Psoas muscle (tissue), 8 donors: ENCODE data around the gene UPK3A. TPM values are rescaled to one million over a fixed set of nuclear protein-coding genes. Genes with fewer than 3 reads are reported as not detected.

Source experiments
- ATAC-seq, 4 donors: fragments of 200-7000 bp; cut with Tn5 transposase; one replicate each; pipeline ENCODE4 v1.9.1; 2020; ENCODE audit warnings: moderate library complexity in 3 of 4, mild to moderate bottlenecking in 2 of 4
- DNase-seq, 2 donors: peaks; one replicate each; pipeline ENCODE4 v3.0.0-alpha.2; 2020
- H3K27ac ChIP-seq: fragments of 200-600 bp; one replicate; pipeline ENCODE4 v1.8.0; 2022
- H3K27me3 ChIP-seq, 3 donors: fragments of 200-600 bp in 1 of 3; one replicate each; pipeline versions ENCODE4 v1.6.1 to v1.8.0; 2013 to 2022; ENCODE audit warnings: low read length in 2 of 3, mild to moderate bottlenecking in 2 of 3, moderate library complexity in 1 of 3; ENCODE audit not compliant: insufficient read depth in 3 of 3
- H3K36me3 ChIP-seq, 2 donors: fragments of 200-600 bp in 1 of 2; one replicate each; pipeline versions ENCODE4 v1.6.1 to v1.8.0; 2013 to 2022; ENCODE audit warnings: low read depth in 1 of 2, mild to moderate bottlenecking in 1 of 2, moderate library complexity in 1 of 2; ENCODE audit not compliant: insufficient read depth in 1 of 2
- H3K4me1 ChIP-seq: fragments of 200-600 bp; one replicate; pipeline ENCODE4 v1.8.0; 2022
- H3K4me3 ChIP-seq: fragments of 200-600 bp; one replicate; pipeline ENCODE4 v1.8.0; 2022; ENCODE audit warnings: mild to moderate bottlenecking
- H3K9me3 ChIP-seq: fragments of 200-600 bp; one replicate; pipeline ENCODE4 v1.8.0; 2022
- WGBS, 3 donors: extraction: QIAGEN DNeasy Blood & Tissue Kit; methylation state at CpG; one replicate each; pipeline versions ENCODE4 v1.1.6 to v1.1.7; 2013; 5-methylcytosine and 5-hydroxymethylcytosine counted together
- intact Hi-C, 2 donors: fragments of 100-400 bp; cut with DNase I; formaldehyde crosslinking; loops; one replicate each; pipeline versions ENCODE4 v1.11.0 to v1.14.2; 2022
- polyA plus RNA-seq, 3 donors: library from polyadenylated mRNA; stranded (reverse); fragments of 200-250 nt; gene quantifications; one replicate each; pipeline ENCODE4 v1.2.3, GENCODE V29; 2013
- total RNA-seq, 4 donors: library from RNA; stranded (reverse); fragmentation: NEBNext Ultra II Directional in 2 of 4; extraction: Animal tissue kit (Norgen Biotek cat#: 25700) in 2 of 4; gene quantifications; one replicate each; pipeline versions ENCODE4 v1.2.1 to v1.2.4, GENCODE V29; 2021 to 2023
- TF ChIP-seq, protein P1 (sequence below): fragments of 200-600 bp; IDR thresholded peaks from one replicate; pipeline ENCODE4 v1.8.0; 2022; ENCODE audit warnings: antibody characterized with exemption
- donor health status: healthy with polysubstance abuse.
- donor health status: DM: no; HTN: no; CAD: no; lungs with moderate emphysema.
- donor health status: Bipolar disorder and iron deficiency.
- donor health status: healthy.
- donor health status: DM: yes; HTN: yes; CAD: no.
- donor health status: DM: no; HTN: no; CAD: no.
- donor health status: DM: no; HTN: no; CAD: no.
- donor health status: DM: yes; HTN: yes; CAD: no.

UPK3A gene
- total and polyA plus RNA-seq, 7 donors: 0.93 to 11.7 (median 2.5) TPM

DNA sequence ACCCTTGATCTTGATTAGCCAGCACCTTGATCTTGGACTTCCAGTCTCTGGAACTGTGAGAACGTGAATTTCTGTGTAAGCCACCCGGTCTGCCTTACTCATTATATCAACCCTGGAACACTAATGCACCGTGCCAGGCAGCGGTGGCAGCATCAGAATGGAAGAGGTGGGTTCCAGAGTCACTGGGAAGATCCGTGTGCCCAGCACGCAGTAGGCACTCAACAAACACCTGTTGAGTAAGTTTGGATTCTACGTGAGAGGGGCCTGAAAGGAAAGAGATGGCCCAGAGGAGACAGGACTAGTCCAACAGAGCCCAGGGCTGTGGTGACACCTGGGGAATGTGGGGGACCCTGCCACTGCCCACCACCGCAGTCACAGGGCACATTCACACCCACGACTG lies 6.6 kb upstream of the UPK3A start:
- DNase-seq (no peak), ATAC-seq (no peak)
- no peaks in the 10 kb centered on the region for H3K27me3 ChIP-seq
- H3K27ac ChIP-seq: no peak overlapping the region
- no peaks in the 10 kb centered on the region for H3K4me1 ChIP-seq
- no peak overlapping the region for H3K4me3 ChIP-seq
- H3K36me3 ChIP-seq: no peaks in the 10 kb centered on the region
- intact Hi-C loops: no loop called here
- TF ChIP-seq, protein P1, sequence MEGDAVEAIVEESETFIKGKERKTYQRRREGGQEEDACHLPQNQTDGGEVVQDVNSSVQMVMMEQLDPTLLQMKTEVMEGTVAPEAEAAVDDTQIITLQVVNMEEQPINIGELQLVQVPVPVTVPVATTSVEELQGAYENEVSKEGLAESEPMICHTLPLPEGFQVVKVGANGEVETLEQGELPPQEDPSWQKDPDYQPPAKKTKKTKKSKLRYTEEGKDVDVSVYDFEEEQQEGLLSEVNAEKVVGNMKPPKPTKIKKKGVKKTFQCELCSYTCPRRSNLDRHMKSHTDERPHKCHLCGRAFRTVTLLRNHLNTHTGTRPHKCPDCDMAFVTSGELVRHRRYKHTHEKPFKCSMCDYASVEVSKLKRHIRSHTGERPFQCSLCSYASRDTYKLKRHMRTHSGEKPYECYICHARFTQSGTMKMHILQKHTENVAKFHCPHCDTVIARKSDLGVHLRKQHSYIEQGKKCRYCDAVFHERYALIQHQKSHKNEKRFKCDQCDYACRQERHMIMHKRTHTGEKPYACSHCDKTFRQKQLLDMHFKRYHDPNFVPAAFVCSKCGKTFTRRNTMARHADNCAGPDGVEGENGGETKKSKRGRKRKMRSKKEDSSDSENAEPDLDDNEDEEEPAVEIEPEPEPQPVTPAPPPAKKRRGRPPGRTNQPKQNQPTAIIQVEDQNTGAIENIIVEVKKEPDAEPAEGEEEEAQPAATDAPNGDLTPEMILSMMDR: no peak
- 85 to 90% (median 86%) methylated on average over 9 of the region's 9 CpGs for WGBS, 3 donors
- no peaks in the 10 kb centered on the region for H3K9me3 ChIP-seq

DNA sequence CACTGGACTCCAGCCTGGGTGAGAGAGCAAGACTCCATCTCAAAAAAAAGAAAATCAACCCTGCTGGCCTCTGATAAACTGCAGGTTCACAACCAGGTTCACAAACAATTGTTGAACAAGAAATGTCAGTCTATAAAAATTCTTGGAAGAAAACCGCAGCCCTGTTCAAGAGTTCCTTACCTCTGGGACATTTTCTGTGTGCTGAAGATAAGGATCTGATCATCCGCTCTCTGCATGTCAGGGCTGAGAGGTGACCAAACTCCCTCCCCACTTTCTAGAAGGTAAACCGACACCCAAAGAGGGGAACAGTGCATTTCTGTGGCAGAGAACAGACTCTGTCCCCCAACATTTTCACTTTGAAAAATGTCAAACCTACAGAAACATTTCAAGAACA lies 4.2 kb upstream of the UPK3A start:
- Histone ChIP-seq H3K27me3 (no peaks in the 10 kb centered on the region), H3K4me1 (no peaks in the 10 kb centered on the region), H3K27ac (no peak overlapping the region), H3K4me3 (no peak overlapping the region), H3K36me3 (no peaks in the 10 kb centered on the region), H3K9me3 (no peaks in the 10 kb centered on the region)
- WGBS, 3 donors: 96 to 100% (median 97%) methylated on average over 3 of the region's 3 CpGs
- no peak for ATAC-seq
- intact Hi-C loops: no loop called here
- no peak for DNase-seq
- TF ChIP-seq, protein P1: no peak

DNA sequence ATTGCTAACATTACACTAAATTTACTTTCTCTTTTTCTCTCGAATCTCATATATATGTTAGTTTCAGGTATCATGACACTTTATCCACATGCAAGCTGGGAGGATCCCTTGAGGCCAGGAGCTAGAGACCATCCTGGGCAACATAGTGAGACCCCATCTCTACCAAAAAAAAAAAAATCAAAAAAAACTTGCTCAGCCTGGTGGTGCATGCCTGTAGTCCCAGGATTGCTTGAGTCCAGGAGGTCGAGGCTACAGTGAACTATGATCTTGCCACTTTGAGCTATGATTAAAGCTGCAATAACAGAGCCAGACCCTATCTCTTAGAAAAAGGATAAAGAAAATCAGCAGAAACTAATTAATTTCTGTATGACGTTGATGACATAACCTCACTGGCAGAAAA lies 3.7 kb upstream of the UPK3A start:
- TF ChIP-seq, protein P1: no peak
- no peaks in the 10 kb centered on the region for H3K4me1 ChIP-seq
- ATAC-seq: no peak
- no peaks in the 10 kb centered on the region for H3K36me3 ChIP-seq
- no peak overlapping the region for H3K4me3 ChIP-seq
- no peaks in the 10 kb centered on the region for H3K9me3 ChIP-seq
- H3K27ac ChIP-seq: no peak overlapping the region
- 74 to 81% (median 75%) methylated on average over 3 of the region's 3 CpGs for WGBS, 3 donors
- no peaks in the 10 kb centered on the region for H3K27me3 ChIP-seq
- no peak for DNase-seq
- intact Hi-C loops: no loop called here

DNA sequence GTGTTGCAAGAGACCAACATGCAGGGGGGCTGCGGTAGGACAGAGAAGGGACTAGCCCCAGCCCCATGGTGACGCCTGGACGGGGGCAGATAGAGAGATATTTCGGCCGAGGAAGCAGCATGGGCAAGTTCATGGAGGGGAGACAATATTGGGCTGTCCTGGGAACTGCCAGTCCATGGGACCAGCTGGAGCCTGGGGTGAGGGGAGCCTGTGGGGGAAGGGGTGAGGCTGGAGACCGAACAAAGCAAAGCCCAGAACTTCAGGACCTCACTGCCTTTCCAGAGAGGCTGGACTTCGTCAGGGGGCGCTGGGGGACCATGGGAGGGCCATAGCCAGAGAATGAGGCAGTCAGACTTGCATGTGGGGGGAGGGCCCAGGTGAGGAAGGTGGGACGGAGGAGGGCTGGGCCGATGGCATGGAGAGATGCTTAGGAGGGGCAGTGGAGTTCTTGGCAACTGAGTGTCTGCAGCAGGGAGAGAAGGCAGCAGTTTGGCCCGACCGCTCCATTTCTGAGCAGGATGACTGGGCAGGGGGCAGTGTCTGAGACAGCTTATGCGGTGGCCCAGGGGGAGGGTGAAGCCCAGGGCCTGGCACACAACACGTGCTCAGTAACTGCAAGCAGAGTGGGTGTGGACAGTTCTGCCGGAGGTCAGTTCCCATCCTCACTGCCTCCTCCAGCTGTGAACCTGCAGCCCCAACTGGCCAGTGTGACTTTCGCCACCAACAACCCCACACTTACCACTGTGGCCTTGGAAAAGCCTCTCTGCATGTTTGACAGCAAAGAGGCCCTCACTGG lies 712 bp downstream of the UPK3A start:
- Histone ChIP-seq H3K36me3 (no peaks in the 10 kb centered on the region), H3K27me3 (no peaks in the 10 kb centered on the region), H3K4me1 (no peaks in the 10 kb centered on the region), H3K9me3 (no peaks in the 10 kb centered on the region), H3K27ac (peak overlapping the region; percentile 66), H3K4me3 (peak overlapping the region; percentile 62)
- TF ChIP-seq, protein P1: no peak
- WGBS, 3 donors: 26 to 35% (median 32%) methylated on average over 16 of the region's 16 CpGs
- ATAC-seq: peak; percentile 18 to 60 (median 38)
- intact Hi-C loops: no loop called here
- DNase-seq: no peak
